Adrenal gland (tissue), 12 donors: Measurements from ENCODE around the gene CDON. TPM values are rescaled to one million over a fixed set of nuclear protein-coding genes. Genes with fewer than 3 reads are reported as not detected.
A peak's percentile ranks its signal among the peaks of the same experiment; 100 is the strongest.

ENCODE experiments used
- DNase-seq, 7 donors: peaks; one replicate each; pipeline ENCODE4 v3.0.0-alpha.2; 2019 to 2020
- H3K27ac ChIP-seq, 5 donors: fragments of 200-600 bp; sonication (generic) in 4 of 5; 1 replicate in 3 of 5; 2 replicates in 2 of 5; pipeline versions ENCODE4 v1.5.1 to v1.8.0; 2016 to 2020; ENCODE audit warnings: mild to moderate bottlenecking in 1 of 5
- H3K27me3 ChIP-seq: fragments of 200-600 bp; 2 replicates; pipeline ENCODE4 v1.8.0; 2021
- H3K36me3 ChIP-seq, 2 donors: fragments of 200-600 bp; replicated peaks in 1 of 2; 1 replicate in 1 of 2; 2 replicates in 1 of 2; pipeline versions ENCODE4 v1.5.1 to v1.8.0; 2018 to 2022
- H3K4me1 ChIP-seq, 2 donors: fragments of 200-600 bp; replicated peaks in 1 of 2; 1 replicate in 1 of 2; 2 replicates in 1 of 2; pipeline versions ENCODE4 v1.5.1 to v1.8.0; 2018 to 2021
- H3K4me3 ChIP-seq, 4 donors: fragments of 200-600 bp; sonication (generic) in 3 of 4; one replicate each; pipeline ENCODE4 v1.5.1; 2016 to 2018
- H3K9me3 ChIP-seq, 3 donors: fragments of 200-600 bp; sonication (generic) in 1 of 3; replicated peaks in 1 of 3; 1 replicate in 2 of 3; 2 replicates in 1 of 3; pipeline versions ENCODE4 v1.5.1 to v1.8.0; 2016 to 2021
- POLR2A ChIP-seq, 2 donors: fragments of 450-650 bp; IDR thresholded peaks; one replicate each; pipeline ENCODE4 v1.6.1; 2017; ENCODE audit warnings: antibody characterized with exemption in 2 of 2, mild to moderate bottlenecking in 2 of 2, moderate library complexity in 1 of 2
- WGBS, 4 donors: extraction: QIAGEN DNeasy Blood & Tissue Kit in 2 of 4; methylation state at CpG; one replicate each; pipeline versions ENCODE4 v1.1.5 to v1.1.7; 2013 to 2017; 5-methylcytosine and 5-hydroxymethylcytosine counted together
- intact Hi-C, 2 donors: fragments of 100-400 bp; cut with DNase I; formaldehyde crosslinking; loops; one replicate each; pipeline versions ENCODE4 v1.14.1 to v1.15.0; 2022 to 2023
- polyA plus RNA-seq, 3 donors: library from polyadenylated mRNA; stranded (reverse); fragments of 200-250 nt in 2 of 3; fragments of 350-450 nt in 1 of 3; fragmentation: Illumina TruSeq in 1 of 3; extraction: RNeasy Lipid Tissue Mini Kit (QIAGEN cat#74804) in 1 of 3; gene quantifications; one replicate each; pipeline ENCODE4 v1.2.3, GENCODE V29; 2013 to 2014
- total RNA-seq, 9 donors: library from RNA; depleted of rRNA in 4 of 9; stranded (reverse); fragments of >200 nt in 4 of 9; fragments of 120-200 nt in 1 of 9; fragmentation: NEBNext Ultra II Directional in 1 of 9; extraction: Animal tissue kit (Norgen Biotek cat#: 25700) in 1 of 9; gene quantifications; one replicate each; pipeline versions ENCODE4 v1.1.0 to v1.2.4, GENCODE V29; 2013 to 2023
- TF ChIP-seq, protein P1 (sequence below), 6 experiments: fragments of 450-650 bp in 4 of 6; fragments of 200-600 bp in 2 of 6; sonication (generic) in 1 of 6; IDR thresholded peaks; 1 replicate in 5 of 6; 2 replicates in 1 of 6; pipeline versions ENCODE4 v1.5.1 to v1.8.0; 2016 to 2021; ENCODE audit warnings: antibody characterized with exemption in 6 of 6, mild to moderate bottlenecking in 2 of 6, moderate library complexity in 1 of 6
- donor health status: healthy with polysubstance abuse.
- donor health status: Bipolar disorder and iron deficiency.
- donor health status: DM: yes; HTN: yes; CAD: no.
- donor health status: DM: no; HTN: no; CAD: no.
- donor health status: DM: no; HTN: no; CAD: no.
- donor health status: DM: yes; HTN: yes; CAD: no.

CDON gene
- total and polyA plus RNA-seq, 12 donors = 0.90 to 12.1 (median 3.9) TPM

DNA sequence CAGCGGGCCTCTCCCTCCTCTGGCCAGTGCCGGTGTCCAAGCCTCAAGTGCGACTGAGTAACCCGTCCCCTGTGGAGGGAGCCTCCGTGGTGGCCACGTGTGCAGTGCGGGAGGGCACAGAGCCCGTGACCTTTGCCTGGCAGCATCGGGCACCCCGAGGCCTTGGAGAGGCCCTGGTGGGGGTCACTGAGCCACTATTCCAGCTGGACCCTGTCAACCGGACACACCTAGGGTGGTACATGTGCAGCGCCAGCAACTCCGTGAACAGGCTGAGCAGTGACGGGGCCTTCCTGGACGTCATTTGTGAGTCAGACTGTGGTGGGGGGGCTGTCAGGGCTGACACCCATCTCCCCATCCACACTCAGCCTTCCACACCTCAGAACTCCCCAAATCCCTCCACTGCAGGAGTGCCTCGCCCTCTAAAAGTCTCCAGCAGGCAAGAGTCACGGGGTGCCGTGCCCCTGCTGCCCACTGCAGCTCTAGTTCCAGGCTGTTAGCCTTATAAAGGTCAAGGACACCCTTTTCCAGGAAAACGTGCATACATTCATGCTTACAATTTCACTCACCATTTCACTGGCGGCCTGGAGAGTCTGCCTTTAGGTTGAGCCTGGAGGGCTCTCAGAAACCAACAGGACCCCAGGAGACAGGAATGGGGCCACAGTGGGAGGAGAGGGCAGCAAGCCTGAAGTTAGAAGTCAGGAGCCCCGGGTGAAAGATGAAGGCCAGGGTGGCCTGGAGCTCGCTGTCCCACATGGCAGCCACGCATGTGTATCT is 114.2 kb downstream of the CDON start:
- TF ChIP-seq POLR2A (IDR thresholded peaks at IDR 0.05) = no peak
- TF ChIP-seq, protein P1, sequence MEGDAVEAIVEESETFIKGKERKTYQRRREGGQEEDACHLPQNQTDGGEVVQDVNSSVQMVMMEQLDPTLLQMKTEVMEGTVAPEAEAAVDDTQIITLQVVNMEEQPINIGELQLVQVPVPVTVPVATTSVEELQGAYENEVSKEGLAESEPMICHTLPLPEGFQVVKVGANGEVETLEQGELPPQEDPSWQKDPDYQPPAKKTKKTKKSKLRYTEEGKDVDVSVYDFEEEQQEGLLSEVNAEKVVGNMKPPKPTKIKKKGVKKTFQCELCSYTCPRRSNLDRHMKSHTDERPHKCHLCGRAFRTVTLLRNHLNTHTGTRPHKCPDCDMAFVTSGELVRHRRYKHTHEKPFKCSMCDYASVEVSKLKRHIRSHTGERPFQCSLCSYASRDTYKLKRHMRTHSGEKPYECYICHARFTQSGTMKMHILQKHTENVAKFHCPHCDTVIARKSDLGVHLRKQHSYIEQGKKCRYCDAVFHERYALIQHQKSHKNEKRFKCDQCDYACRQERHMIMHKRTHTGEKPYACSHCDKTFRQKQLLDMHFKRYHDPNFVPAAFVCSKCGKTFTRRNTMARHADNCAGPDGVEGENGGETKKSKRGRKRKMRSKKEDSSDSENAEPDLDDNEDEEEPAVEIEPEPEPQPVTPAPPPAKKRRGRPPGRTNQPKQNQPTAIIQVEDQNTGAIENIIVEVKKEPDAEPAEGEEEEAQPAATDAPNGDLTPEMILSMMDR (IDR thresholded peaks at IDR 0.05) = no peak
- no peaks in the 10 kb centered on the region for H3K9me3 ChIP-seq
- H3K27ac ChIP-seq = no peak overlapping the region
- peak in 2 of 7 donors; percentile 19 to 45 for DNase-seq
- H3K36me3 ChIP-seq = no peaks in the 10 kb centered on the region
- H3K27me3 ChIP-seq = no peaks in the 10 kb centered on the region
- intact Hi-C loops = loop anchor here in 1 of 2 donors (10.0 kb wide), 1 partner anchor 236 kb away; no protein-coding TSS in a partner anchor
- WGBS, 4 donors = 69 to 79% (median 74%) methylated on average over 4 to 23 of the region's 23 CpGs
- peaks cover 0 to 3% of the 10 kb centered on the region in 2 donors for H3K4me1 ChIP-seq
- no peak overlapping the region for H3K4me3 ChIP-seq

DNA sequence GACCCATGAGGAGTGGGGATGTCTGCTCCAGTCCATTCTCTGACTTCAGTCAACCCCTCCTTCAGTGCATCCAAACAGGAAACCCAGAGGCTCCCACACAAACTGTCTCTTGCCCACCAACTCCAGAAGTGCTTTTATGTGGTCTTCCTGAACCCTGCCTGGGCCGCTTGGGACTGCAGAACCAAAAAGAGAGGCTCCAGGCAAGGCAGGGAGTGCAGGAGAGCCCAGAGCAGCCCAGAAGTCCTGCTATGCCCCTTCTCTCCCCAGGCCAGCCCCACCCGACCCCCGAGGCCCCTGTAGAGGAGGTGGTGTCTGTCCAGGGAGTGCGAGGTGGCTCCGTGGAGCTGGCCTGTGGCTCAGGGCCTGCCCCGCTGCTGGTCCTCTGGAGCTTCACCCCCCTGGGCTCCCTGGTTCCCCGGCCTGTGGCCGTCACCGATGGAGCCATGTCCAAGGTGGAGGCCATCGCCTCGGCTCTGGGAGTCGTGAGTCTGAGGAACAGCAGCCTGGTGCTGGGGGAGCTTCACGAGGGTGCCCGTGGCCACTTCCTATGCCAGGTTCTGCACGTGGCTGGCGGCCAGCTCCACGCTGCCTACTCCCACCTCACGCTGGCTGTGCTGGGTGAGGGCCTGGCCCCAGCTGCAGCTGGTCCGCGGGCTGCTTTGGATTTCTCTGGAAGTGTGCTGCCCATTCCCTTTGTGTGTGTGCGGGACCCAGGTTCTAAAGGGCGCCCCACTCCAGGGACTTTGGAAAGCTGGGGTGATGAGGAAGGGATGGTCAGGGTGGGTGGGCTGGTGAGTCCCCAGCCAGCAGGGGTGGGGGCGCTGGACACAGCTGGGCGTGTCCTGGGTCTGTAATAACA is 115.0 kb downstream of the CDON start:
- intact Hi-C loops = loop anchor here in 1 of 2 donors (10.0 kb wide), 1 partner anchor 237 kb away; no protein-coding TSS in a partner anchor
- H3K9me3 ChIP-seq = no peaks in the 10 kb centered on the region
- H3K27ac ChIP-seq = no peak overlapping the region
- TF ChIP-seq, protein P1 (IDR thresholded peaks at IDR 0.05) = no peak
- TF ChIP-seq POLR2A (IDR thresholded peaks at IDR 0.05) = no peak
- no peaks in the 10 kb centered on the region for H3K27me3 ChIP-seq
- 81 to 92% (median 88%) methylated on average over 11 to 24 of the region's 24 CpGs for WGBS, 4 donors
- peaks cover 0 to 3% of the 10 kb centered on the region in 2 donors for H3K4me1 ChIP-seq
- no peak overlapping the region for H3K4me3 ChIP-seq
- H3K36me3 ChIP-seq = no peaks in the 10 kb centered on the region
- peak in 1 of 7 donors; percentile 10 for DNase-seq

DNA sequence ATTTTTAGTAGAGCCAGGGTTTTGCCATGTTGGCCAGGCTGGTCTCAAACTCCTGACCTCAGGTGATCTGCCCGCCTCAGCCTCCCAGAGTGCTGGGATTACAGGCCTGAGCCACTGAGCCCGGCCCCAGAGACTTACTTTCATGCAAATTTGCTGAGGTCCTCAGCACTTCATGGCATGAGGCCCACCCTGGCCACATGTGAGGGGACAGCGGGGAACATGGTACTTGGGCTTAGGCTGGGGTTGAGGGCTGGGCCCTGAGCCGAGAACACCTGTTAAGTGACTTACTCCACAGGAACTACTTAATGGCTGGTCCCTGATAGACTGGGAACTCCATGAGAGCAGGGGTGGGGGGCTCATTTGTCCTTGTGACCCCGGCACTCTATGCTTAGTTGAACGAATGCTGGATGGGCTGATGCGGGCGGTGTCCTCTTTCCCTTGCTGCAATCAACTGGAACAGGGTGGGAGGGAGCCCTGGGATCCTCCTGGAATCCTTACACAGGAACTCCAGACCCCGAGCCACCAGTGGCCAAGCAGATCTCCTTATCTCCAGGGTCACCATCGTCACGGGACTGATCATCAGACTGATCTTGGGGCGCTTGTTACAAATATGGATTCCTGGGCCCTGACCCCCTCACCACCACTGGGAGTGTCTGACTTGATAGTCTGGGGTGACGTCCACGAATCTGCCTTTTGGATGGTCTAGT is 115.8 kb downstream of the CDON start:
- no peak overlapping the region for H3K27ac ChIP-seq
- no peak overlapping the region for H3K4me3 ChIP-seq
- no peaks in the 10 kb centered on the region for H3K9me3 ChIP-seq
- peaks cover 0 to 3% of the 10 kb centered on the region in 2 donors for H3K4me1 ChIP-seq
- intact Hi-C loops = loop anchor here in 1 of 2 donors (10.0 kb wide), 1 partner anchor 238 kb away; no protein-coding TSS in a partner anchor
- peak in 1 of 7 donors; percentile 37 for DNase-seq
- H3K27me3 ChIP-seq = no peaks in the 10 kb centered on the region
- 90 to 95% (median 91%) methylated on average over 10 to 14 of the region's 14 CpGs for WGBS, 4 donors
- H3K36me3 ChIP-seq = no peaks in the 10 kb centered on the region
- TF ChIP-seq, protein P1 (IDR thresholded peaks at IDR 0.05) = no peak
- no peak for TF ChIP-seq POLR2A (IDR thresholded peaks at IDR 0.05)
